ENCODE data around the gene IER5. TPM values are rescaled to one million over a fixed set of nuclear protein-coding genes. Genes with fewer than 3 reads are reported as not detected.
A peak's percentile ranks its signal among the peaks of the same experiment; 100 is the strongest.

IER5 gene
- total RNA-seq, 3 donors from 2014 or later, result 43.6 to 58.9 (median 54.9) TPM

GRCh38 chr1:181061891-181062835, 26.3 kb upstream of the IER5 start:
- Mint-ChIP-seq H3K4me3 (peak overlapping the region; percentile 52), H3K9me3 (peaks cover 14% of the 10 kb centered on the region), H3K4me1 (ENCODE audit: low read depth) (peaks cover 21% of the 10 kb centered on the region), H3K27me3 (ENCODE audit: low read depth) (no peaks in the 10 kb centered on the region), H3K36me3 (ENCODE audit: insufficient read depth) (peaks cover 22% of the 10 kb centered on the region)
- ATAC-seq, result peak; percentile 65 to 72
- DNase-seq, result peak; percentile 16

- ATAC-seq, result peak; percentile 84 to 92
- no peaks in the 10 kb centered on the region for H3K27me3 Mint-ChIP-seq (ENCODE audit: low read depth)
- peak; percentile 15 for DNase-seq
These were observed 25.6 kb upstream of the IER5 start for GRCh38 chr1:181062836-181063428.

GRCh38 chr1:181064011-181064623, 24.4 kb upstream of the IER5 start:
- ATAC-seq (no peak), DNase-seq (no peak)
- Mint-ChIP-seq H3K4me1 (ENCODE audit: low read depth) (peaks cover 21% of the 10 kb centered on the region), H3K36me3 (ENCODE audit: insufficient read depth) (peaks cover 10% of the 10 kb centered on the region), H3K9me3 (peaks cover 11% of the 10 kb centered on the region), H3K4me3 (no peak overlapping the region), H3K27me3 (ENCODE audit: low read depth) (no peaks in the 10 kb centered on the region)

More at GRCh38 chr1:181062836-181063428, 25.6 kb upstream of the IER5 start:
- peaks cover 14% of the 10 kb centered on the region for H3K9me3 Mint-ChIP-seq
- H3K36me3 Mint-ChIP-seq (ENCODE audit: insufficient read depth), result peaks cover 19% of the 10 kb centered on the region
- H3K4me1 Mint-ChIP-seq (ENCODE audit: low read depth), result peaks cover 21% of the 10 kb centered on the region
- H3K4me3 Mint-ChIP-seq, result peak overlapping the region; percentile 52

GRCh38 chr1:181064702-181065101, 23.8 kb upstream of the IER5 start:
- no peak for DNase-seq
- Mint-ChIP-seq H3K4me1 (ENCODE audit: low read depth) (peaks cover 21% of the 10 kb centered on the region), H3K9me3 (peaks cover 6% of the 10 kb centered on the region), H3K27me3 (ENCODE audit: low read depth) (no peaks in the 10 kb centered on the region), H3K36me3 (ENCODE audit: insufficient read depth) (peaks cover 4% of the 10 kb centered on the region), H3K4me3 (no peak overlapping the region)
- no peak for ATAC-seq

GRCh38 chr1:181073638-181074037, 14.9 kb upstream of the IER5 start:
- no peak overlapping the region for H3K4me3 Mint-ChIP-seq
- ATAC-seq (no peak), DNase-seq (no peak)
- peaks cover 21% of the 10 kb centered on the region for H3K27me3 Mint-ChIP-seq (ENCODE audit: low read depth)
- no peaks in the 10 kb centered on the region for H3K9me3 Mint-ChIP-seq
- H3K36me3 Mint-ChIP-seq (ENCODE audit: insufficient read depth), result no peaks in the 10 kb centered on the region
- H3K4me1 Mint-ChIP-seq (ENCODE audit: low read depth), result no peaks in the 10 kb centered on the region

- peaks cover 31% of the 10 kb centered on the region for H3K27me3 Mint-ChIP-seq (ENCODE audit: low read depth)
- ATAC-seq (no peak), DNase-seq (no peak)
- peaks cover 4% of the 10 kb centered on the region for H3K4me1 Mint-ChIP-seq (ENCODE audit: low read depth)
- H3K4me3 Mint-ChIP-seq, result no peak overlapping the region
- no peaks in the 10 kb centered on the region for H3K9me3 Mint-ChIP-seq
- no peaks in the 10 kb centered on the region for H3K36me3 Mint-ChIP-seq (ENCODE audit: insufficient read depth)
These were observed 12.6 kb upstream of the IER5 start for GRCh38 chr1:181075766-181076350.

- peaks cover 4% of the 10 kb centered on the region for H3K4me1 Mint-ChIP-seq (ENCODE audit: low read depth)
- no peak overlapping the region for H3K4me3 Mint-ChIP-seq
- no peak for ATAC-seq
- H3K27me3 Mint-ChIP-seq (ENCODE audit: low read depth), result peaks cover 31% of the 10 kb centered on the region
- H3K9me3 Mint-ChIP-seq, result no peaks in the 10 kb centered on the region
- no peaks in the 10 kb centered on the region for H3K36me3 Mint-ChIP-seq (ENCODE audit: insufficient read depth)
- DNase-seq, result no peak
These were observed 11.6 kb upstream of the IER5 start for GRCh38 chr1:181076852-181077251.

- peaks cover 4% of the 10 kb centered on the region for H3K4me1 Mint-ChIP-seq (ENCODE audit: low read depth)
- DNase-seq (no peak), ATAC-seq (no peak)
- peaks cover 31% of the 10 kb centered on the region for H3K27me3 Mint-ChIP-seq (ENCODE audit: low read depth)
- no peaks in the 10 kb centered on the region for H3K9me3 Mint-ChIP-seq
- no peak overlapping the region for H3K4me3 Mint-ChIP-seq
- no peaks in the 10 kb centered on the region for H3K36me3 Mint-ChIP-seq (ENCODE audit: insufficient read depth)
These were observed 10.8 kb upstream of the IER5 start for GRCh38 chr1:181077576-181078242.

- H3K4me3 Mint-ChIP-seq, result no peak overlapping the region
- no peaks in the 10 kb centered on the region for H3K9me3 Mint-ChIP-seq
- no peak for ATAC-seq
- H3K27me3 Mint-ChIP-seq (ENCODE audit: low read depth), result peaks cover 31% of the 10 kb centered on the region
- peaks cover 6% of the 10 kb centered on the region for H3K4me1 Mint-ChIP-seq (ENCODE audit: low read depth)
- DNase-seq, result no peak
- no peaks in the 10 kb centered on the region for H3K36me3 Mint-ChIP-seq (ENCODE audit: insufficient read depth)
These were observed 9.1 kb upstream of the IER5 start for GRCh38 chr1:181079382-181079781.

GRCh38 chr1:181079920-181080319, 8.6 kb upstream of the IER5 start:
- Mint-ChIP-seq H3K4me1 (ENCODE audit: low read depth) (peaks cover 9% of the 10 kb centered on the region), H3K27me3 (ENCODE audit: low read depth) (peaks cover 29% of the 10 kb centered on the region), H3K4me3 (no peak overlapping the region), H3K9me3 (no peaks in the 10 kb centered on the region), H3K36me3 (ENCODE audit: insufficient read depth) (no peaks in the 10 kb centered on the region)
- DNase-seq, result no peak
- ATAC-seq, result no peak

- Mint-ChIP-seq H3K9me3 (no peaks in the 10 kb centered on the region), H3K36me3 (ENCODE audit: insufficient read depth) (no peaks in the 10 kb centered on the region), H3K27me3 (ENCODE audit: low read depth) (peaks cover 29% of the 10 kb centered on the region), H3K4me1 (ENCODE audit: low read depth) (peaks cover 9% of the 10 kb centered on the region), H3K4me3 (no peak overlapping the region)
- DNase-seq, result no peak
- no peak for ATAC-seq
These were observed 7.9 kb upstream of the IER5 start for GRCh38 chr1:181080556-181080955.

- Mint-ChIP-seq H3K9me3 (no peaks in the 10 kb centered on the region), H3K4me3 (no peak overlapping the region), H3K27me3 (ENCODE audit: low read depth) (peaks cover 21% of the 10 kb centered on the region), H3K36me3 (ENCODE audit: insufficient read depth) (no peaks in the 10 kb centered on the region), H3K4me1 (ENCODE audit: low read depth) (peaks cover 9% of the 10 kb centered on the region)
- no peak for DNase-seq
- ATAC-seq, result no peak
These were observed 7.1 kb upstream of the IER5 start for GRCh38 chr1:181081395-181081794.

- peak; percentile 16 to 20 for ATAC-seq
- Mint-ChIP-seq H3K4me3 (no peak overlapping the region), H3K4me1 (ENCODE audit: low read depth) (peaks cover 22% of the 10 kb centered on the region), H3K9me3 (no peaks in the 10 kb centered on the region), H3K36me3 (ENCODE audit: insufficient read depth) (peaks cover 2% of the 10 kb centered on the region), H3K27me3 (ENCODE audit: low read depth) (peaks cover 10% of the 10 kb centered on the region)
- DNase-seq, result peak; percentile 49
These were observed 4.5 kb upstream of the IER5 start for GRCh38 chr1:181083842-181084605.
